GM18511 (cell line): ENCODE results near the gene SMAD7.
"Not testable (repeated sequence)": the region's sequence is repeated elsewhere in the genome, so short reads cannot be mapped to it uniquely, and the experiment has no call there.

ENCODE experiments used
- ATAC-seq: cut with Tn5 transposase; IDR thresholded peaks from one replicate; pipeline ENCODE4 v1.9.1; 2021; ENCODE audit warnings: mild to moderate bottlenecking, moderate library complexity; ENCODE audit not compliant: unreplicated experiment

SMAD7 gene

DNA sequence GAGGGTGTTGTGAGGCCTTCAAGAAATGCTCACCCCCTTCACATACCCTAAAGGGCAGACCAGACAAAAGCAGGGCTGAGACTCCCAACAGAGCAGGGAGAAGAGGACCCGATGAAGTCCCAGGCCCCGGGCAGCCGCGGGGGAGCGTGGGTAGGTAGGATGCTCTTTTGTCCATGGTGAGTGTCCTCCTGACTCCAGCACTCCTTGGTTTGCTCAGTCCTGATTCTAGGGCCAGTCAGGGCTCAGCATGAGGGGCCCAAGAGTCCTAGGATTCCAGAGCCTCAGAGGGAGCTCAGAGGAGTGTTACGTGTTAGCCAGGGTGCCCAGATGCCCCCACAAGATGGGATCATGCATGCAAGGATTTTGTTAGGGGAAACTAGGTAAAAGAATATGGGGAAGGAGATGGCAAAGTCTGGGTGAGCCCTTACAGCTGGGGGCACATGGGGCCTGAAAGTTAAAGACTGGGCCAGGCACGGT lies 64.8 kb downstream of the SMAD7 start:
- ATAC-seq, result no peak

DNA sequence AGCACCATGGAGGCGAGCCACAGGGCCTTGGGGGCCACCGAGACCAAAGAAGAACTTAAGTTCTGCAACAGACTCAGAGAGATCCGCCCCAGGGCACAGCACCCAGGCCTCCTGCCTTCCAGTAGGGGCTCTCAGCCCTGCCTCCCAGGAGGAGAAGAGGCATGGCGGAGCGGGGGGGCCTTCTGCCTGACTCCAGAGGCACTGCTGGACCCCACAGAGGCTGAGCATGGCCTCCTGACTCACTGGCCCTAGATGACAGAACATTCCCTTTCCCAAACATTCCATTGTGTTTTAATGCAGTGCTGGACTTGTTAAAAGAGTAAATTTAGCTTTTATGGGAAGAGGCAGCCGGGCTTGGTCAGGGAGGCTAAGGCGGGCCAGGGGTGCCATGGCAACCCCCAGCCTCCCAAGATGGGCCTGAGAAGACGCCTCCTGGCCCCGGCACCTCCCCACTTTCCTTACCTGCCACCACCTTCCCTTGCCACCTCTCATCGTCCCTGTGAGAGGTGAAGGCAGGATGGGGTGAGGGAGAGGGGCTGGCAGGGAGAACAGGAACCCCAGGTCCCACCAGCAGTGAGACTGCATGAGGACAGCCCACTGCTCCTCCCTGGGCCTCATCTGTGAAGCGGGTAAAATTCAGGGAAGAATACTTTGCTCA lies 65.4 kb downstream of the SMAD7 start:
- ATAC-seq, result no peak

GRCh38 chr18:48884771-48885170 lies 66.0 kb downstream of the SMAD7 start:
- no peak for ATAC-seq

DNA sequence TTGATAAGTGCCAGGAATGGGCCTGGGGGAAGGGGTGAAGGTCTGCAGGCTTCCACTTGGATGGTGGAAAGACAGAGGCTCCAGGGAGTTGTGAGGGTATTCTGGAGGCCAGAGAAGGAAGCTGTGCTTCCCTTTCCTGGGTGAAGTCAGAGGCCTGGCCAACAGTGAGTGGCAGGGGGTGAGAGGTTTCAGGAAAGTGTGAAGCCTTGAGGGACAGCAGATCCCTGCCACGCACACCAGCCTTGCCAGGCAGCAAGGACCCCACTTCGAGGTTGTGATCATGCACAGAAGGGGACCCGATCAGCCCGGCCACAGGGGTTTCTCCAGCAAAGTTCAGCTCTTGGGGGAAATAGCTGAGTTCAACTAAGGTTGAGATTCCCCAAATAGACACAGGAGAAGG lies 66.5 kb downstream of the SMAD7 start:
- no peak for ATAC-seq

- no peak for ATAC-seq
Observed at GRCh38 chr18:48882379-48882778, 68.4 kb downstream of the SMAD7 start.

DNA sequence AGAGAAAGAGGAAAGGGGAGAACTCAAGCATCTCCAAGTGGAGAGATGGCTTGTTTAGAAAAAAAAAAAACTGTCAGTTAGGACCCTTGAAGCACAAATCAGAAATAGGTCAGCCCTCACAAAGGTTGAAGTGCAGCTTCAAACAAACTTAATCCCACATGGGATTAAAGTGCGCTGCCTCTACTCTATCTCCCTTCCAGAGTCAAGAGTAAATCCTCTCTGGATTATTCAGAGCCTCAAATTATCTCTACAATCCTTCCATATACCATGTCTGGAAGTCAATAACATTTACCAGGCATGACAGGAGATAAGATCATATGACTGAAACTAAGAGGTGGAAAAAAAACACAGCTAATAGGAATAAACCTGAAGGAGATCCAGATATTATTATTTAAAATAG lies 69.8 kb downstream of the SMAD7 start:
- ATAC-seq, result no peak

DNA sequence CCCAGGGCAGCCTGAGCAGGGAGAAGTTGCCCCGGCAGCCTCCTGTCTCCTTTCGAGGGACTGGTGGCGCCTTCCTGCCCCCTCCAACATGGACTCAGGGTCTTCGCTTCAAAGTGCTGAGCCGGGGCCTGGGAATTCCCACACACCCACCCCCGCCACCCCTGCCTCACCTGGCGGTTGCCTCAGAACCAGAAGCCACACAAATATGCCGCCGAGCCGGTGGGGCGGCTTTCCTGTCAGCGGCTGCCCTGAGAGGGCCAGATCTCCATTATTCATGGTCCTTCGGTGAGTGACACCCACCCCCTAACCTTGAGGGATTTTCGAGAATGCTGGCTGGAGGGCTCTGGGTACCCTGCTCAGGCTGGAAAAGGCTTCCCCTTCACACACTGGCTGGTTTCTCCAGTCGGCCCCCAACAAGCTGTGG lies 71.7 kb downstream of the SMAD7 start:
- ATAC-seq, result no peak

GRCh38 chr18:48878471-48878870 lies 72.3 kb downstream of the SMAD7 start:
- ATAC-seq, result no peak

DNA sequence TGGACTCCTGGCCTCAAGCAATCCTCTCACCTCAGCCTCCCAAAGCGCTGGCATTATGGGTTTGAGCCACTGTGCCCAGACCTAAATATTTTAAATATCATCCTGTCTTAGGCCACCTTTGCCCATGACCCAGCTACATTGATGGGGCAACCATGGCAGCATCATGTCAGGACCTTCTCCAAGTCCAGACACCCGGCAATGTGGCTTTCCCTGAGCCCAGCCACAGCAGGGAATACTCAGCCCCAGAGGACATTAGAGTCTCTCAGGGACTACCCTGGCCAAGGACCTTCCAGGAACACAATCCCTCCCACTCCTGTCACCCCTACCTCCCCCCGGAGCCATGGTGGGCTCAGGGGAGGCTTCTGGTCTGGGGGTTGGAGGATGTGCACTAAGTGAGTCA lies 72.8 kb downstream of the SMAD7 start:
- no peak for ATAC-seq

- no peak for ATAC-seq
Observed at GRCh38 chr18:48876590-48876989, 74.2 kb downstream of the SMAD7 start.

GRCh38 chr18:48875942-48876511 lies 74.7 kb downstream of the SMAD7 start:
- no peak for ATAC-seq

- no peak for ATAC-seq
Observed at GRCh38 chr18:48875314-48875941, 75.3 kb downstream of the SMAD7 start.

- ATAC-seq, result no peak
Observed at GRCh38 chr18:48874701-48875162, 76.0 kb downstream of the SMAD7 start.

GRCh38 chr18:48874233-48874632 lies 76.5 kb downstream of the SMAD7 start:
- ATAC-seq, result no peak

GRCh38 chr18:48872234-48873145 lies 78.3 kb downstream of the SMAD7 start:
- no peak for ATAC-seq

DNA sequence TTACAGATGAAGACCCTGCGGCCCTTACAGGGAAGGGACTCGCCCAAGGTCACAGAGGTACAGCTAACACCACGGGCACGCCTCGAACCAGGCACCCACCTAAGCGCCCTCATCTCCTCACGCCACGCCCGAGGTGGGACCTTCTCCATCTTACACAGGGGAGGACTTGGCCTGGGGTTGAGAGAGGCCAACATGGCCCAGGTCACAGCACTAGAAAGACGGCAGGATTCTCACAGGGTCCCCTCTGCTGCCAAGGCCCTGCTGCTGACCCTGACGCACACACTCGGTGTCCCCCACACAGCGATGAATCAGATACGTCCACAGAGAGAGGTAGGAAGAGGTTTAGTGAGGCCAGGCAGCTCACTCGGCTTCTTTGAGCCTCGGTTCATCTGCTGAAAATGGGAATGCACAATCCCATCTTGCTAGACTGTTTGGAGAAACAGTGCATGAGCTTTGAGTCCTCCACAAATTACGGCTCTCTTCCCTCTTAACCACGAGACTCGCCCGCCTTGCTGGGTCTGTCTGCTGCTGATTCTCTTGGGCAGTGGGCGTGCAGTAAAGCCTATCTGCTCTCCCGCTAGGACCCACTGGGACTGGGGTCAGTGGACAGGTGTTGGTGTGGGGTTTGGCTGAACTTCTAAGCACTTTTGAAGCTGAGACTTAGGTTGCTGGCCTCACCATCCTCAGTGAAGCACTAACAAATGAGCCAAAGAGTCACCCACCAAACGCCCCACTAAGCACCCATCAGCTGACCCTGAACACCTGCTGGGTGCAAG lies 79.2 kb downstream of the SMAD7 start:
- ATAC-seq, result no peak

GRCh38 chr18:48870926-48871325 lies 79.8 kb downstream of the SMAD7 start:
- ATAC-seq, result not testable (repeated sequence)
